PC-9 (cell line): Measurements from ENCODE around the gene MBNL1.

Source experiments
- CTCF ChIP-seq: fragments of 200-600 bp; sonication (generic); conservative IDR thresholded peaks from 2 replicates; pipeline ENCODE4 v1.6.1; 2017; ENCODE audit warnings: mixed run types, antibody characterized with exemption, mild to moderate bottlenecking, moderate library complexity
- EZH2 ChIP-seq: fragments of 200-600 bp; sonication (generic); IDR thresholded peaks from 2 replicates; pipeline ENCODE4 v1.8.0; 2017; ENCODE audit warnings: antibody characterized with exemption, low read depth

GRCh38 chr3:152445212-152445611 is 176.5 kb downstream of the MBNL1 start:
- TF ChIP-seq CTCF: no peak
- TF ChIP-seq EZH2: no peak
